H1 (cell line): ENCODE results near the gene ADM2. TPM values are rescaled to one million over a fixed set of nuclear protein-coding genes. Genes with fewer than 3 reads are reported as not detected.

ENCODE experiments used
- CTCF ChIA-PET: fragments of 300-600 bp; sonication (Branson Sonifier 250); formaldehyde crosslinking; loops from one replicate; lab custom pipeline; 2021; ENCODE audit not compliant: partially characterized antibody; lab: Charles Lee
- POLR2A ChIA-PET: fragments of 300-600 bp; sonication (Branson Sonifier 250); formaldehyde crosslinking; loops from one replicate; lab custom pipeline; 2021; ENCODE audit warnings: inconsistent platforms; ENCODE audit not compliant: partially characterized antibody; lab: Charles Lee
- DNase-seq, 2 experiments: peaks; one replicate each; pipeline versions ENCODE4 v3.0.0 to v3.0.0-alpha.2; 2010 to 2022; ENCODE audit warnings: low spot score in 2 of 2, low read depth in 1 of 2, mixed read lengths in 1 of 2
- FAIRE-seq: peaks from 2 replicates; lab custom pipeline; 2011; peaks lifted over from hg19 to GRCh38; lab: Jason Lieb, UNC
- H2AFZ ChIP-seq: 2 replicates; pipeline ENCODE4 v1.8.1; 2012; ENCODE audit warnings: low read length, inconsistent platforms
- H2AK5ac ChIP-seq: 2 replicates; pipeline ENCODE4 v1.6.1; 2013; ENCODE audit warnings: low read depth, low read length
- H2BK120ac ChIP-seq: replicated peaks from 2 replicates; pipeline ENCODE3; 2013; ENCODE audit warnings: low read depth, low read length, inconsistent platforms
- H2BK12ac ChIP-seq: 2 replicates; pipeline ENCODE4 v1.6.1; 2013; ENCODE audit warnings: low read depth, low read length
- H2BK15ac ChIP-seq: 2 replicates; pipeline ENCODE4 v1.6.1; 2013; ENCODE audit warnings: low read length
- H2BK20ac ChIP-seq: 2 replicates; pipeline ENCODE4 v1.6.1; 2013; ENCODE audit warnings: low read length
- H2BK5ac ChIP-seq: 2 replicates; pipeline ENCODE4 v1.6.1; 2013; ENCODE audit warnings: low read depth, low read length
- H3K14ac ChIP-seq: 2 replicates; pipeline ENCODE4 v1.6.1; 2013; ENCODE audit warnings: inconsistent platforms; ENCODE audit not compliant: insufficient read length
- H3K18ac ChIP-seq: 2 replicates; pipeline ENCODE4 v1.6.1; 2013; ENCODE audit warnings: low read length; ENCODE audit errors: extremely low read depth
- H3K23ac ChIP-seq: 2 replicates; pipeline ENCODE4 v1.6.1; 2013; ENCODE audit warnings: inconsistent platforms; ENCODE audit not compliant: insufficient read length
- H3K23me2 ChIP-seq: 2 replicates; pipeline ENCODE4 v1.6.1; 2013; ENCODE audit warnings: low read depth, low read length
- H3K27ac ChIP-seq: 2 replicates; pipeline ENCODE4 v1.6.1; 2011; ENCODE audit warnings: low read depth, low read length, inconsistent platforms
- H3K27me3 ChIP-seq, 4 experiments: replicated peaks in 1 of 4; 1 replicate in 1 of 4; 2 replicates in 3 of 4; pipeline versions ENCODE4 v1.6.1 to v1.8.1; 2011 to 2013; ENCODE audit warnings: low read length in 3 of 4, mild to moderate bottlenecking in 3 of 4, inconsistent platforms in 2 of 4, mixed read lengths in 2 of 4, moderate library complexity in 1 of 4; ENCODE audit not compliant: control insufficient read depth in 3 of 4, insufficient read depth in 3 of 4; ENCODE audit errors: extremely low read depth in 1 of 4
- H3K36me3 ChIP-seq, 4 experiments: 2 replicates each; pipeline versions ENCODE4 v1.6.1 to v1.8.1; 2011 to 2013; ENCODE audit warnings: mild to moderate bottlenecking in 4 of 4, low read length in 3 of 4, moderate library complexity in 2 of 4, control low read depth in 1 of 4, inconsistent platforms in 1 of 4; ENCODE audit not compliant: insufficient read depth in 4 of 4, control insufficient read depth in 2 of 4
- H3K4ac ChIP-seq: replicated peaks from 2 replicates; pipeline ENCODE3; 2013; ENCODE audit warnings: low read length, low read depth, mixed read lengths, inconsistent platforms; ENCODE audit not compliant: insufficient read length
- H3K4me1 ChIP-seq, 4 experiments: replicated peaks in 1 of 4; 1 replicate in 1 of 4; 2 replicates in 3 of 4; pipeline versions ENCODE4 v1.6.1 to v1.8.1; 2011 to 2013; ENCODE audit warnings: low read length in 3 of 4, inconsistent platforms in 2 of 4, mixed read lengths in 1 of 4; ENCODE audit not compliant: insufficient read depth in 4 of 4, control insufficient read depth in 3 of 4
- H3K4me2 ChIP-seq, 2 experiments: 2 replicates each; pipeline versions ENCODE4 v1.6.1 to v1.8.1; 2011 to 2013; ENCODE audit warnings: low read depth in 2 of 2, low read length in 2 of 2, control low read depth in 1 of 2, inconsistent platforms in 1 of 2, mild to moderate bottlenecking in 1 of 2; ENCODE audit not compliant: insufficient read depth in 1 of 2
- H3K4me3 ChIP-seq, 4 experiments: fragments of 200-600, 300-600 bp in 1 of 4; sonication (generic), shearing (Covaris generic), sonication (Bioruptor Twin) in 1 of 4; 2 replicates each; pipeline versions ENCODE4 v1.5.1 to v1.8.1; 2011 to 2016; ENCODE audit warnings: low read length in 4 of 4, low read depth in 3 of 4, control low read depth in 2 of 4, inconsistent platforms in 2 of 4, mild to moderate bottlenecking in 2 of 4, mixed read lengths in 1 of 4, moderate library complexity in 1 of 4; ENCODE audit not compliant: insufficient read depth in 2 of 4; ENCODE audit errors: extremely low read depth in 1 of 4
- H3K56ac ChIP-seq: replicated peaks from 2 replicates; pipeline ENCODE3; 2013; ENCODE audit warnings: low read depth, mild to moderate bottlenecking, mixed read lengths, low read length, inconsistent platforms; ENCODE audit not compliant: insufficient read length
- H3K79me1 ChIP-seq: 2 replicates; pipeline ENCODE4 v1.6.1; 2013; ENCODE audit warnings: low read depth, low read length, control low read depth
- H3K79me2 ChIP-seq, 2 experiments: 2 replicates each; pipeline versions ENCODE4 v1.6.1 to v1.8.1; 2012 to 2013; ENCODE audit warnings: low read length in 2 of 2, mild to moderate bottlenecking in 2 of 2, inconsistent platforms in 1 of 2; ENCODE audit not compliant: insufficient read depth in 2 of 2, control insufficient read depth in 1 of 2
- H3K9ac ChIP-seq, 4 experiments: replicated peaks in 1 of 4; 1 replicate in 1 of 4; 2 replicates in 3 of 4; pipeline versions ENCODE4 v1.6.1 to v1.8.1; 2011 to 2013; ENCODE audit warnings: low read depth in 3 of 4, low read length in 3 of 4, control low read depth in 2 of 4, mild to moderate bottlenecking in 2 of 4, moderate library complexity in 2 of 4, inconsistent platforms in 1 of 4; ENCODE audit errors: extremely low read depth in 1 of 4
- H3K9me3 ChIP-seq, 2 experiments: 2 replicates each; pipeline versions ENCODE4 v1.6.1 to v1.8.1; 2012 to 2013; ENCODE audit warnings: mild to moderate bottlenecking in 2 of 2, moderate library complexity in 2 of 2, control low read depth in 1 of 2, inconsistent platforms in 1 of 2, low read depth in 1 of 2, low read length in 1 of 2, mixed read lengths in 1 of 2; ENCODE audit not compliant: insufficient read depth in 2 of 2
- H4K20me1 ChIP-seq, 2 experiments: replicated peaks in 1 of 2; 2 replicates each; pipeline versions ENCODE3 to v1.8.1; 2011 to 2013; ENCODE audit warnings: inconsistent platforms in 2 of 2, low read length in 2 of 2, mild to moderate bottlenecking in 1 of 2; ENCODE audit not compliant: insufficient read depth in 2 of 2, control insufficient read depth in 1 of 2
- H4K5ac ChIP-seq: 2 replicates; pipeline ENCODE4 v1.6.1; 2013; ENCODE audit warnings: low read length, low read depth, mixed read lengths, inconsistent platforms; ENCODE audit not compliant: insufficient read length
- H4K8ac ChIP-seq: 2 replicates; pipeline ENCODE4 v1.8.0; 2013; ENCODE audit warnings: mild to moderate bottlenecking, moderate library complexity, low read length, inconsistent platforms; ENCODE audit not compliant: insufficient read depth; ENCODE audit errors: extremely low read depth
- H4K91ac ChIP-seq: replicated peaks from 2 replicates; pipeline ENCODE3; 2013; ENCODE audit warnings: low read length, mixed read lengths, inconsistent platforms; ENCODE audit not compliant: insufficient read length
- CBX5 ChIP-seq: fragments of 300-800, 300-1000 bp; sonication (generic); IDR thresholded peaks from 2 replicates; pipeline ENCODE4 v1.7.1; 2016; ENCODE audit warnings: antibody characterized with exemption, low read length, low read depth
- CHD1 ChIP-seq: IDR thresholded peaks from 2 replicates; pipeline ENCODE4 v1.6.1; 2012; ENCODE audit warnings: low read depth, low read length, improper control_type of control experiment
- CREB1 ChIP-seq: IDR thresholded peaks from 2 replicates; pipeline ENCODE4 v1.6.1; 2012; ENCODE audit warnings: inconsistent platforms
- CTCF ChIP-seq, 3 experiments: IDR thresholded peaks; 1 replicate in 2 of 3; 2 replicates in 1 of 3; pipeline versions ENCODE4 v1.5.1 to v1.6.1; 2011; ENCODE audit warnings: low read length in 3 of 3, mild to moderate bottlenecking in 3 of 3, inconsistent platforms in 2 of 3, low read depth in 1 of 3, moderate library complexity in 1 of 3; ENCODE audit not compliant: insufficient read depth in 1 of 3; ENCODE audit errors: control extremely low read depth in 1 of 3
- EGR1 ChIP-seq: IDR thresholded peaks from 2 replicates; pipeline ENCODE4 v1.6.1; 2011; ENCODE audit warnings: low read depth, low read length, borderline replicate concordance
- KDM1A ChIP-seq: fragments of 200-600, 300-600 bp; sonication (generic); IDR thresholded peaks from 2 replicates; pipeline ENCODE4 v1.7.1; 2016; ENCODE audit warnings: mild to moderate bottlenecking, low read length, borderline replicate concordance
- KDM4A ChIP-seq: IDR thresholded peaks from one replicate; pipeline ENCODE4 v1.7.1; 2012; ENCODE audit warnings: low read depth, mild to moderate bottlenecking, moderate library complexity, low read length, inconsistent platforms; ENCODE audit not compliant: severe bottlenecking
- MAFK ChIP-seq: IDR thresholded peaks from 2 replicates; pipeline ENCODE4 v1.6.1; 2012; ENCODE audit warnings: low read depth, mild to moderate bottlenecking, improper control_type of control experiment, low read length
- NRF1 ChIP-seq: IDR thresholded peaks from 2 replicates; pipeline ENCODE4 v1.6.1; 2011; ENCODE audit warnings: mild to moderate bottlenecking, low read depth, low read length, improper control_type of control experiment
- RXRA ChIP-seq: IDR thresholded peaks from 2 replicates; pipeline ENCODE4 v1.6.1; 2011; ENCODE audit warnings: low read depth, mild to moderate bottlenecking, low read length, moderate library complexity; ENCODE audit not compliant: insufficient read depth
- SP4 ChIP-seq: IDR thresholded peaks from 2 replicates; pipeline ENCODE4 v1.6.1; 2012; ENCODE audit warnings: low read length, inconsistent platforms
- TBP ChIP-seq: IDR thresholded peaks from 2 replicates; pipeline ENCODE4 v1.6.1; 2011; ENCODE audit warnings: low read depth, low read length, improper control_type of control experiment
- WGBS, 2 experiments: shearing (Covaris generic) in 1 of 2; methylation state at CpG; one replicate each; pipeline versions ENCODE4 v1.1.6 to v1.1.7; 2013 to 2015; ENCODE audit warnings: low lambda C conversion rate in 2 of 2, mixed read lengths in 2 of 2, inconsistent platforms in 1 of 2, low coverage in 1 of 2, missing lambda C conversion rate in 1 of 2; ENCODE audit not compliant: insufficient replicate concordance in 2 of 2, insufficient coverage in 1 of 2, insufficient read length in 1 of 2; ENCODE audit errors: extremely low coverage in 1 of 2, missing lambda C conversion rate in 1 of 2; 5-methylcytosine and 5-hydroxymethylcytosine counted together
- polyA plus RNA-seq, 7 experiments: library from polyadenylated mRNA; depleted of rRNA in 3 of 7; stranded (reverse) in 5 of 7; unstranded in 2 of 7; fragments of >200 nt in 5 of 7; fragments of 200-250 nt in 2 of 7; gene quantifications; 1 replicate in 5 of 7; 2 replicates in 1 of 7; 4 replicates in 1 of 7; pipeline versions ENCODE4 v1.2.1 to v1.2.3, GENCODE V29; 2011 to 2013; ENCODE audit warnings: missing spikeins in 2 of 7, mixed read lengths in 2 of 7
- total RNA-seq: library from RNA; stranded (reverse); fragmentation: NEBNext Ultra II Directional; extraction: Animal tissue kit (Norgen Biotek cat#: 25700); gene quantifications from 2 replicates; pipeline ENCODE4 v1.2.1, GENCODE V29; 2021

The ADM2 gene
- total and polyA plus RNA-seq, 2 of the 8 experiments (the other 6 are each of a cell fraction or from before 2014, with no cell fraction given) = 3.3 to 7.5 TPM

DNA sequence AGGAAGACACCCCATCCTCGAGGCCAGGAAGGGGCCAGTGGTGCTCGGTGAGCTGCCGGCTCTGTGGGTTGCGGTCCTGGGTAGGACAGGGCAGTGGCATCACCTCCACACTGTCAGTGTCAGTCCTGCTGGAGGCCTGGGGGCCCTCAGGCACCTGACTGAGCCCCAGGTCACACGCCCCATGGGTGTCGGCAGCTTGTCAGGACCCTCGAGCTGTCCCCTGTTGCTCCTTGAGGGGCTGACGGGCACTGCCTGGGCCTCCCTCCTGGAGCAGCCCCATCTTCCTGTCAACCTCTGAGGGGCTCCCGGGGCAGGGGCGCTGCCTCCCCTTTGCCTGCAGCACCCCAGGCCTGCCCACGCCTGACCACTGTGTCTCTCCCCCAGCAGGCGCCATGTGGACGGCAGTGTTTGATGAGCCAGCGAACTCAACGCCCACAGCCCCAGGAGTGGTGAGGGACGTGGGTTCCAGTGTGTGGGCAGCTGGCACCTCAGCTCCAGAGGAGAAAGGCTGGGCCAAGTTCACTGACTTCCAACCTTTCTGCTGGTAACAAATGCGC lies 42.0 kb upstream of the ADM2 start:
- H3K9me3 ChIP-seq = no peaks in the 10 kb centered on the region
- H3K23ac ChIP-seq = no peak overlapping the region
- no peak overlapping the region for H2AFZ ChIP-seq
- H3K27me3 ChIP-seq = no peaks in the 10 kb centered on the region
- no peak for DNase-seq
- 94% methylated on average over 13 of the region's 17 CpGs; no CpG with 5 or more reads in 1 of the 2 experiments for WGBS, 2 experiments
- no peak overlapping the region for H3K4ac ChIP-seq
- peaks cover 5 to 14% of the 10 kb centered on the region in 2 experiments for H4K20me1 ChIP-seq
- 0 out of 2 replicates have a peak overlapping the region, but pooled peaks have one; percentile 51 for H4K8ac ChIP-seq
- no peak overlapping the region for H2BK15ac ChIP-seq
- no peak overlapping the region for H2BK12ac ChIP-seq
- ChIA-PET POLR2A (interaction anchor here (1.2 to 1.5 kb wide), 2 partner anchors 11 to 31 kb away, joined by 3 to 5 read pairs; no protein-coding TSS in a partner anchor), CTCF (interaction anchor here (0.6 to 2.8 kb wide), 6 partner anchors 8 to 187 kb away, joined by 3 to 22 read pairs (median 4); no protein-coding TSS in a partner anchor)
- H2BK120ac ChIP-seq = no peak overlapping the region
- H3K56ac ChIP-seq = no peak overlapping the region
- H3K27ac ChIP-seq = no peak overlapping the region
- no peak overlapping the region for H3K4me2 ChIP-seq
- no peaks in the 10 kb centered on the region for H3K23me2 ChIP-seq
- no peaks in the 10 kb centered on the region; a peak in 1 of 7 replicates for H3K4me1 ChIP-seq
- H3K4me3 ChIP-seq = no peak overlapping the region
- no peak for FAIRE-seq
- H3K9ac ChIP-seq = no peak overlapping the region
- no peak overlapping the region for H2BK20ac ChIP-seq
- no peaks in the 10 kb centered on the region for H3K79me2 ChIP-seq
- no peak overlapping the region for H3K14ac ChIP-seq
- peaks cover 7 to 37% (median 19%) of the 10 kb centered on the region in 4 experiments for H3K36me3 ChIP-seq
- no peak overlapping the region for H4K91ac ChIP-seq
- no peak overlapping the region for H2AK5ac ChIP-seq
- H3K18ac ChIP-seq = no peak overlapping the region
- H3K79me1 ChIP-seq = no peaks in the 10 kb centered on the region
- no peak overlapping the region for H2BK5ac ChIP-seq
- H4K5ac ChIP-seq = no peak overlapping the region
- no peak for TF ChIP-seq TBP
- no peak for TF ChIP-seq KDM1A
- TF ChIP-seq CHD1 = no peak
- no peak for TF ChIP-seq CREB1
- no peak for TF ChIP-seq CBX5
- no peak for TF ChIP-seq RXRA
- no peak for TF ChIP-seq NRF1
- no peak for TF ChIP-seq SP4
- no peak for TF ChIP-seq CTCF (IDR thresholded peaks at IDR 0.05; ENCODE audit: control extremely low read depth in 1 of 3, insufficient read depth in 1 of 3, low read depth in 1 of 3, low read length in 3 of 3)
- TF ChIP-seq MAFK = no peak
- TF ChIP-seq EGR1 = no peak
- TF ChIP-seq KDM4A = no peak
